GM12864 (cell line): ENCODE results near the gene MICALL1.

Experiments
- DNase-seq: peaks from one replicate; pipeline ENCODE4 v3.0.0-alpha.2; 2011; ENCODE audit warnings: low read depth
- H3K4me3 ChIP-seq: 2 replicates; pipeline ENCODE4 v1.5.1; 2011; ENCODE audit warnings: mild to moderate bottlenecking, low read depth, low read length, control low read depth
- TF ChIP-seq, protein P1 (sequence below): IDR thresholded peaks from 2 replicates; pipeline ENCODE4 v1.5.1; 2011; ENCODE audit warnings: low read depth, mild to moderate bottlenecking, moderate library complexity, low read length, control low read depth, inconsistent platforms; ENCODE audit errors: missing control alignments

The MICALL1 gene

DNA sequence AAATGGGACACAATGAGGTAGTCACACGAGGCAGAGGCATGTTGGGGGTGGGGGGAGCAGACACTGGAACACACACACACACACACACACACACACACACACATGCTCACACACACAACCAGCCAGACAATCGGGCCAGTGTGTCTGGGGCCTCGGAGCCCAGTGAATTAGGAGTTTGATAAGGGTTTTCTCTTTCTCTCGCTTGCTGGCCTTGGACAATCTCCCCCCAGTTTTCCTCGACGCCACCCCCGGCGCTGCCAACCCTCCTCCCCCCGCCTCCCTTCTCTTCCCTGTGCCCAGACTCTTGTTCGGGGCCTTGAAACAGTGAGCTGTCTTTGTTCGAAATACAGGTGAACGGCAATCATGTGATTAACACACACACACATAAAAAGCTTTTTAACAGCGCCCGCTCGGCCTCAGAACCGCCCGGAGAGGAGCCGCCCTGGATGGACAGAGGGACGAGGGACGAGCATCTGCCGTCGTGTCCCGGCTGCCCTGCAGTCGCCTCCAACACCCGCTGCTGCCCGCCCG, 79.7 kb downstream of the MICALL1 start:
- TF ChIP-seq, protein P1, sequence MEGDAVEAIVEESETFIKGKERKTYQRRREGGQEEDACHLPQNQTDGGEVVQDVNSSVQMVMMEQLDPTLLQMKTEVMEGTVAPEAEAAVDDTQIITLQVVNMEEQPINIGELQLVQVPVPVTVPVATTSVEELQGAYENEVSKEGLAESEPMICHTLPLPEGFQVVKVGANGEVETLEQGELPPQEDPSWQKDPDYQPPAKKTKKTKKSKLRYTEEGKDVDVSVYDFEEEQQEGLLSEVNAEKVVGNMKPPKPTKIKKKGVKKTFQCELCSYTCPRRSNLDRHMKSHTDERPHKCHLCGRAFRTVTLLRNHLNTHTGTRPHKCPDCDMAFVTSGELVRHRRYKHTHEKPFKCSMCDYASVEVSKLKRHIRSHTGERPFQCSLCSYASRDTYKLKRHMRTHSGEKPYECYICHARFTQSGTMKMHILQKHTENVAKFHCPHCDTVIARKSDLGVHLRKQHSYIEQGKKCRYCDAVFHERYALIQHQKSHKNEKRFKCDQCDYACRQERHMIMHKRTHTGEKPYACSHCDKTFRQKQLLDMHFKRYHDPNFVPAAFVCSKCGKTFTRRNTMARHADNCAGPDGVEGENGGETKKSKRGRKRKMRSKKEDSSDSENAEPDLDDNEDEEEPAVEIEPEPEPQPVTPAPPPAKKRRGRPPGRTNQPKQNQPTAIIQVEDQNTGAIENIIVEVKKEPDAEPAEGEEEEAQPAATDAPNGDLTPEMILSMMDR = no peak
- no peak overlapping the region for H3K4me3 ChIP-seq
- no peak for DNase-seq

DNA sequence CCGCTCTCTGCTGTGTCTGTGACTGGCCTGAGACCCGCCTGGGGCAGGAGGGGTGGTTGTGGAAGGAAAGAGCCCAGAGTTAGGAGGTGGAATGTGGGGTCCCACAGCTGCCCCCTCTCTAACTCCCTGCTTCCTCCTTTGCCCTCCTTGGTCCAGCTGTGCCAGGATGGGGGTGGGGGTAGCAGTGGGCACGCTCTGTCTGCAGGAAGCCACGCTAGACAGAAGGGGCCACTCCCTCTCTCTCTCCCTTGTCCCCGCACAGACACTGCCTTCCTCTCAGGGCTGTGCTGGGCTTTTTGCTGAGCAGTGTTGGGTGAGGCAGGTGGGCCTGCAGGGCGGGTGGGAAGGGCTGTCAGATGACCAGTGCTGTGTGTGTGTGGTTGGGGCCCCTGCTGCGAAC, 80.3 kb downstream of the MICALL1 start:
- TF ChIP-seq, protein P1 = no peak
- DNase-seq = no peak
- H3K4me3 ChIP-seq = no peak overlapping the region

DNA sequence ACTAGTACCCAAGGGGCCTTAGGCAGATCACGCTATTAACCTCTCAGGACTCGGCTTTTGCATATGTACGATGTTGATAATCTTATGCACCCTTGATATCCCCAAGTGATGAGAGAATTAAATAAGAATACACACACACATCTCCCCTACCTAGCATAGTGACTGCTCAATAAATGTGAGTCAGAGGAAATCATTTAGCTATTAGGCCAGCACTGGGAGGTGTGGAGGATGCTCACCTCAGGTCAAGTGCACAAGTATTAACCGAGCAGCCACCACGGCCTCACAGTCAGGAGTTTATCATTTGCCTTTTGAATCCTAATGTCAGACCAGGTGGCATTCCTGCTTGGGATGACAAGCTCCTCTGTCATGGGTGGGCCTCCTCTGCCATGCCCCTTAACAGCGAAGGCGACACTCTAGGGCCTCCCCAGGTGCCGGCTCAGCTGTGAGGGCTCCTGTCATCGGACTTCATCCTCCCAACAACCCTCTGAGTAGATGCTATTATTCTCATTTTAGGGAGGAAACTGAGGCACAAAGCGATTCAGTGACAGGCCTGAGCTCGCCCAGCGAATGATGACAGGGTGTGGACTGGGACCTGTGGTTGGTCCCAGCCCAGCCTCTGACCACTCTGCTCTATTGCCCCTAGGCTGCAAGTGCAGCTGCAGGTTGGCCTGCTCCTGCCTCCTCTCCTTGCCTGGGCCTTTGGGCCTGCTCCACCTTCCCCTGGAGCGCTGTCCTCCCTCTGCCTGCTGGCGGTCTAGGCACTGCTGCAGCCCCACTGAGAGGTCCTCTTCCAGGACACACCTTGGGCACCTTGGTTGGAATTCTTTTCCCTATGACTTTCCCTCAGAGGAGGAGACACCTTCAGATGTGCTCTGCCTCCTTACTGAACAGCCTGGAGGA, 83.3 kb downstream of the MICALL1 start:
- H3K4me3 ChIP-seq = no peak overlapping the region
- TF ChIP-seq, protein P1 = no peak
- no peak for DNase-seq

DNA sequence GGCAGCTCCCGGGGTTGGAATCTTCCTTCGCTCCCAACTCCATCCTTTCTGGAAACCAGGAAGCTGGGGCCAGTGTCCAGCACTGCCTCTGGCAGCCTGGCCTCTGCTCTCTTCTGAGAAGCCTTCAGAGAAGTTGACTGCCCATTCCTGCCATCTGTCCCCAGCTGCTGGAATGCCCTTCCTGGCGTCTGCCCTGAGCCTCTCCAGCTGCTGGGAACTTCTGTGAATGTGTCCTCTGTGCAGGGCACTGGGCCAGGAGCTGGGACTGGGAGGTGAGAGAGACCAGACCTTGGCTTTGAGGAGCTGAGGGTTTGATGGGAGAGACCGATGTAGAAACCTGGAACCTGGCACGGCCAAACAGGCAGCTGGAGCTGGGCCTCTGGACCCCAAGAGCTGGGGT, 84.2 kb downstream of the MICALL1 start:
- TF ChIP-seq, protein P1 = no peak
- DNase-seq = no peak
- no peak overlapping the region for H3K4me3 ChIP-seq

DNA sequence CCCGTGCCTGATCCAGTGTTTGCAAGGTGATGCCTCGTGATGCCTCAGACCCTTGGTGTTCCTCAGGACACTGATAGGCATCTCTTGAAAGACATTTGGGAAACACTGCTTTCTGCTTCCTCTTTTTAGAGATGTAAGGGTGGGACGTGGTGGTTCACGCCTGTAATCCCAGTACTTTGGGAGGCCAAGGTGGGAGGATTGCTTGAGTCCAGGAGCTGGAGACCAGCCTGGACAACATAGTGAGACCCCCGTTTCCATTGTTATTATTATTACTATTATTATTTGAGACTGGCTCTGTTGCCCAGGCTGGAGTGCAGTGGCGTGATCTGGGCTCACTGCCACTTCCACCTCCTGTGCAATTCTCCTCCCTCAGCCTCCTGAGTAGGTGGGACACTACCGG, 84.8 kb downstream of the MICALL1 start:
- no peak overlapping the region for H3K4me3 ChIP-seq
- DNase-seq = no peak
- TF ChIP-seq, protein P1 = no peak

DNA sequence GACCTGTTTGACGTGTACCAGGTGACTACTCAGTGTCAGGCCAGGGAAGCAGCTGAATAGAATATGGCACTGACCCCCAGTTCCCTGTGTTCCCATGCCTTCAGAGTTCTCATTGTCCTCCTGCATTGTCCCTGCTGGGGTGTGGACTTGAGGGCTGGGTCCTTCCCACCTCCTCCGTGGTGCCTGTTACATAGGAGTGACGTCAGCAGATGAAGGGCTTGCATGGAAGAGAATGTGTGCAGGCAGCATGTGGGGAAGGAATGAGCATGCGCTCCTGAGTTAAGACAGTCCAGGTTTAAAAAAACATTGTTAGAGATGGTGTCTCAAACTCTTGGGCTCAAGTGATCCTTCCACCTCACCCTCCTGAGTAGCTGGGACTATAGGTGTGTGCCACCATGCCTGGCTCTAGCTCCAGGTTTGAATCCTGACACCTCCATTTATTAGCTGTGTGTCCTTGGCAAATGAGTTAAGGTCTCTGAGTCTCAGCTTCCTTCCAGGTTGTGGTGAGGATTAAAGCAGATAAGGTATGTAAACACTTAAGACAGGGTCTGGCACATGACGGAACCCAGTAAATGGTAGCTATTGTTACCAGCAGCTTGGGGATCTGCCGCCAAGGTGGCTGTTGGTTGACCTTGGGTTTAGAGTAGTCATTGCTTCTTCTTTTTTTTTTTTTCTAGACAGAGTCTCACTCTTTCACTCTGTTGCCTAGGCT, 85.8 kb downstream of the MICALL1 start:
- TF ChIP-seq, protein P1 = no peak
- no peak overlapping the region for H3K4me3 ChIP-seq
- no peak for DNase-seq
